Esophagus squamous epithelium (tissue), 4 donors: ENCODE data around the gene MPPED2.

ENCODE experiments used
- POLR2A ChIP-seq, 4 donors: fragments of 450-650 bp; IDR thresholded peaks; one replicate each; pipeline ENCODE4 v1.6.1; 2017; ENCODE audit warnings: antibody characterized with exemption in 4 of 4, mild to moderate bottlenecking in 4 of 4, moderate library complexity in 3 of 4
- TF ChIP-seq, protein P1 (sequence below), 6 experiments: fragments of 450-650 bp in 4 of 6; fragments of 200-600 bp in 2 of 6; sonication (generic) in 2 of 6; IDR thresholded peaks; one replicate each; pipeline ENCODE4 v1.5.1; 2016 to 2019; ENCODE audit warnings: antibody characterized with exemption in 6 of 6, mild to moderate bottlenecking in 4 of 6, moderate library complexity in 4 of 6

DNA sequence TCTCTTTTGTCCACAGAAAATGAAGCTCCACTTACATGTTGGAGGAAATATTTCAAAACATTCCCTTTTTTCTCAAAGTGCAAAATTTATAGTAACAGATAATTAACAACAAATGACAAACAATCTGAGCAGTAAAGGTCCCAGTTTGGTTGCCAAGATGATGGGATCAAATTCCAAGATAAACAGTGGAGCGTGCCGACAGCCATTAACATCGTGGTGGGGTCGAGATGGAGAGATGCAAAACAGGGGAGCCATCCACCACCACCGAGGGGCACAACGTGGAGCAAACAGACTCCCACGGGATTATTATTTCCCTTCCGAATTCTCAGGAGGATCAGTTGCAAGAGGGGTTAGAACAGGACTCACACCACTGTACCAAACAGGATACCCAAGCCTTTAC is 17.2 kb downstream of the MPPED2 start:
- TF ChIP-seq, protein P1, sequence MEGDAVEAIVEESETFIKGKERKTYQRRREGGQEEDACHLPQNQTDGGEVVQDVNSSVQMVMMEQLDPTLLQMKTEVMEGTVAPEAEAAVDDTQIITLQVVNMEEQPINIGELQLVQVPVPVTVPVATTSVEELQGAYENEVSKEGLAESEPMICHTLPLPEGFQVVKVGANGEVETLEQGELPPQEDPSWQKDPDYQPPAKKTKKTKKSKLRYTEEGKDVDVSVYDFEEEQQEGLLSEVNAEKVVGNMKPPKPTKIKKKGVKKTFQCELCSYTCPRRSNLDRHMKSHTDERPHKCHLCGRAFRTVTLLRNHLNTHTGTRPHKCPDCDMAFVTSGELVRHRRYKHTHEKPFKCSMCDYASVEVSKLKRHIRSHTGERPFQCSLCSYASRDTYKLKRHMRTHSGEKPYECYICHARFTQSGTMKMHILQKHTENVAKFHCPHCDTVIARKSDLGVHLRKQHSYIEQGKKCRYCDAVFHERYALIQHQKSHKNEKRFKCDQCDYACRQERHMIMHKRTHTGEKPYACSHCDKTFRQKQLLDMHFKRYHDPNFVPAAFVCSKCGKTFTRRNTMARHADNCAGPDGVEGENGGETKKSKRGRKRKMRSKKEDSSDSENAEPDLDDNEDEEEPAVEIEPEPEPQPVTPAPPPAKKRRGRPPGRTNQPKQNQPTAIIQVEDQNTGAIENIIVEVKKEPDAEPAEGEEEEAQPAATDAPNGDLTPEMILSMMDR (IDR thresholded peaks at IDR 0.05): no peak
- no peak for TF ChIP-seq POLR2A (IDR thresholded peaks at IDR 0.05)
